Effector memory CD4-positive, alpha-beta T cell (primary cell): ENCODE results near the gene TSKU.
"Not testable (repeated sequence)": the region's sequence is repeated elsewhere in the genome, so short reads cannot be mapped to it uniquely, and the experiment has no call there.

Experiments used
- DNase-seq, 3 donors: peaks; one replicate each; pipeline ENCODE4 v3.0.0-alpha.2; 2020
- H3K27ac ChIP-seq: 2 replicates; pipeline ENCODE4 v1.7.0; 2013; ENCODE audit warnings: mild to moderate bottlenecking, low read length, moderate library complexity; ENCODE audit not compliant: insufficient read depth, poor library complexity, severe bottlenecking
- H3K27me3 ChIP-seq: replicated peaks from 2 replicates; pipeline ENCODE4 v1.7.0; 2013; ENCODE audit warnings: mild to moderate bottlenecking, low read length; ENCODE audit not compliant: insufficient read depth, control insufficient read depth, poor library complexity, severe bottlenecking
- H3K36me3 ChIP-seq: 2 replicates; pipeline ENCODE4 v1.7.0; 2013; ENCODE audit warnings: mild to moderate bottlenecking, low read length, moderate library complexity; ENCODE audit not compliant: control insufficient read depth, insufficient read depth
- H3K4me1 ChIP-seq: 2 replicates; pipeline ENCODE4 v1.7.0; 2013; ENCODE audit warnings: low read length, mild to moderate bottlenecking; ENCODE audit not compliant: control insufficient read depth, insufficient read depth, poor library complexity, severe bottlenecking
- H3K4me3 ChIP-seq: 2 replicates; pipeline ENCODE4 v1.7.0; 2013; ENCODE audit warnings: low read length, low read depth, mild to moderate bottlenecking; ENCODE audit not compliant: insufficient read depth, poor library complexity, severe bottlenecking
- H3K9me3 ChIP-seq: 2 replicates; pipeline ENCODE4 v1.7.0; 2013; ENCODE audit warnings: mild to moderate bottlenecking, low read length, moderate library complexity; ENCODE audit not compliant: control insufficient read depth

Gene TSKU

DNA sequence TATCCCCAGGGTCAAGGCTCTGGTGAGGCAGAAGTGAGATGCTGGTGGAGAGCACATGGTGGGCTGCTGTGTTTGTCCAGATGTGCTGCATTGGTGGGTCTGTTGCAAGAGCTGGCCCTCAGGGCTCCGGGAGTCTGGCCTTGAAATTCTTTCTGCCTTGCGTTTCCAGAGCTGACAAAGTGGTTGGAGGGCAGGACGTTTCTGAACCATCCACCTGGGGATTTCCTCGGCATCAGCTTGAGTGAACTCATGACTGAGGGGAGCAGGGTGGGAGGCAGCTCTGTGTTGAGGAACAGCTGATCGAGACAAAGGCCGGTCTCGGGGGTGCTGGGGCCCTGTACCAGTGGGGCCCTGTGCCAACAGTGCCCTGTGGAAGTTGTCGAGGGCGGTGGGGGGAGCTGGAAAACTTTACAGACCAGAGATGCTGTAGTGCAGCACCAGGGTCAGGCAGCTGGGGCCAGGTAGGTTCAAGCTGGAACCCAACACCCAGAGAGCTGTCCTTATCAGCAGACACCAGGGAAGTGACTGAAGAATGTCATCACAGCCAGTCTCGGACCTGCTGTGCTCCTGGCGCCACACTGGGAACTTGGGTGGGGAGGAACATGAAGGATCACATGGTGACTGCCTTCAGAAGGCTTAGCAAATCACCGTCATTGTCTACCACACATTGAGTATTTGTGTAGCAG, 4.9 kb downstream of the TSKU start:
- Histone ChIP-seq H3K4me3 (no peak overlapping the region), H3K27me3 (peaks cover 15% of the 10 kb centered on the region), H3K36me3 (no peaks in the 10 kb centered on the region), H3K4me1 (peaks cover 10% of the 10 kb centered on the region), H3K27ac (no peak overlapping the region), H3K9me3 (no peaks in the 10 kb centered on the region)
- no peak for DNase-seq

GRCh38 chr11:76788661-76789442, 5.7 kb downstream of the TSKU start:
- DNase-seq, result no peak
- H3K27ac ChIP-seq, result no peak overlapping the region

DNA sequence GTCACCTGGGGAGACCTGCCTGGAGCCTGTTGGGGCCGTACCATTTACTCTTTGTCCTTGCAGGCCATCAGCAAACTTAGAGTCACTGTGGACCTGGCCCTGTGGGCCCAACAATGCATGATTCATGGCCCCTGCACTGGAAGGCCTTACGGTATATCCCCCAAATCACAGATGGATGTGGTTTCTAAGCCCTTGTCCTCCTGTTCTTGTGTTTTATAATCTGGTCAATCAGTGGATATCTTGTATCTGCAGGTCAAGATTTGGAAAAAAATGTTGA, 6.2 kb downstream of the TSKU start:
- peaks cover 1% of the 10 kb centered on the region for H3K4me1 ChIP-seq

More at GRCh38 chr11:76788661-76789442, 5.7 kb downstream of the TSKU start:
- H3K9me3 ChIP-seq, result no peaks in the 10 kb centered on the region
- H3K4me3 ChIP-seq, result no peak overlapping the region
- H3K27me3 ChIP-seq, result peaks cover 10% of the 10 kb centered on the region
- no peaks in the 10 kb centered on the region for H3K36me3 ChIP-seq
- H3K4me1 ChIP-seq, result peaks cover 7% of the 10 kb centered on the region

DNA sequence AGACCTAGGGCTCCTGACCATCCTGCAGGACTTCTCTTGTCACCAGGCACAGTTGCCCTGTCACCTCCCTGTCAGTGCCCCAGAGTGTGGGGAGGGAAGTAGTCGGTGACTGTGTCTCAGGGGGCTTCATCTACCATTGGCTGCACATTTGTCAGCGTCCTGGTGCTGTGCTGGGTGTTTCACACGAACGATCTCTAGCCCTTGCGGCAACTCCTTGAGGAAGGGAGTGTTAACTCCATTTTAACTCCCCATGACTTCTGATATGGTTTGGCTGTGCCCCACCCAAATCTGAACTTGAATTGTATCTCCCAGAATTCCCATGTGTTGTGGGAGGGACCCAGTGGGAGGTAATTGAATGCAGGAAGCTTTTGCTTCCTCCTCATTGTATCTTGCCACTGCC, 7.1 kb downstream of the TSKU start:
- no peaks in the 10 kb centered on the region for H3K27me3 ChIP-seq
- no peaks in the 10 kb centered on the region for H3K36me3 ChIP-seq
- H3K4me3 ChIP-seq, result no peak overlapping the region
- no peaks in the 10 kb centered on the region for H3K4me1 ChIP-seq
- H3K9me3 ChIP-seq, result no peaks in the 10 kb centered on the region
- H3K27ac ChIP-seq, result no peak overlapping the region
- DNase-seq, result no peak

More for the DNA sequence above, 6.2 kb downstream of the TSKU start:
- DNase-seq, result no peak
- H3K27me3 ChIP-seq, result peaks cover 4% of the 10 kb centered on the region
- H3K4me3 ChIP-seq, result no peak overlapping the region
- no peak overlapping the region for H3K27ac ChIP-seq
- H3K9me3 ChIP-seq, result no peaks in the 10 kb centered on the region
- no peaks in the 10 kb centered on the region for H3K36me3 ChIP-seq

DNA sequence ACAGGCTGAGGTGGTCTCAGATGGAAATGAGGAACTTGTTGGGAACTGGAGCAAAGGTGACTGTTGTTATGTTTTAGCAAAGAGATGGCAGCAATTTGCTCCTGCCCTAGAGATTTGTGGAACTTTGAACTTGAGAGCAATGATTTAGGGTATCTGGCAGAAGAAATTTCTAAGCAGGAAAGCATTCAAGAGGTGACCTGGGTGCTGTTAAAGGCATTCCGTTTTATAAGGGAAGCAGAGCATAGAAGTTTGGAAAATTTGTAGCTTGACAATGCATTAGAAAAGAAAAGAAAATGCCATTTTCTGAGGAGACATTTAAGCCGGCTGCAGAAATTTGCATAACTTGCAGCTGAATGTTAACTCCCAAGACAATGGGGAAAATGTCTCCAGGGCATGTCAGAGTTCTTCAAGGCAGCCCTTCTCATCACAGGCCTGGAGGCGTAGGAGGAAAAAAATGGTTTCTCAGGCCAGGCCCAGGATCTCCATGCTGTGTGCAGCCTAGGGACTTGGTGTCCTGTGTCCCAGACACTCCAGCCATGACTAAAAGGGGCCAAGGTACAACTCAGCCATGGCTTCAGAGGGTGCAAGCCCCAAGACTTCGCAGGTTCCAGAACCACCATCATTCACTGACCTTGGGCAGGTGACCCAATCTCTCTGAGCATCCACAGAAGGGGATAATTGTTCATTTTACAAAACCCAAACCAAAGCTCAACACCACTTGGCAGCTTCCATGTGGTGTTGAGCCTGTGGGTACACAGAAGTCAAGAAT, 8.0 kb downstream of the TSKU start:
- not testable (repeated sequence) for H3K4me3 ChIP-seq, H3K27me3 ChIP-seq, DNase-seq, H3K4me1 ChIP-seq, H3K36me3 ChIP-seq, H3K9me3 ChIP-seq, H3K27ac ChIP-seq

GRCh38 chr11:76791861-76792260, 8.7 kb downstream of the TSKU start:
- Histone ChIP-seq H3K9me3 (no peaks in the 10 kb centered on the region), H3K27me3 (no peaks in the 10 kb centered on the region), H3K4me1 (no peaks in the 10 kb centered on the region), H3K27ac (no peak overlapping the region), H3K4me3 (no peak overlapping the region), H3K36me3 (no peaks in the 10 kb centered on the region)
- DNase-seq, result no peak

DNA sequence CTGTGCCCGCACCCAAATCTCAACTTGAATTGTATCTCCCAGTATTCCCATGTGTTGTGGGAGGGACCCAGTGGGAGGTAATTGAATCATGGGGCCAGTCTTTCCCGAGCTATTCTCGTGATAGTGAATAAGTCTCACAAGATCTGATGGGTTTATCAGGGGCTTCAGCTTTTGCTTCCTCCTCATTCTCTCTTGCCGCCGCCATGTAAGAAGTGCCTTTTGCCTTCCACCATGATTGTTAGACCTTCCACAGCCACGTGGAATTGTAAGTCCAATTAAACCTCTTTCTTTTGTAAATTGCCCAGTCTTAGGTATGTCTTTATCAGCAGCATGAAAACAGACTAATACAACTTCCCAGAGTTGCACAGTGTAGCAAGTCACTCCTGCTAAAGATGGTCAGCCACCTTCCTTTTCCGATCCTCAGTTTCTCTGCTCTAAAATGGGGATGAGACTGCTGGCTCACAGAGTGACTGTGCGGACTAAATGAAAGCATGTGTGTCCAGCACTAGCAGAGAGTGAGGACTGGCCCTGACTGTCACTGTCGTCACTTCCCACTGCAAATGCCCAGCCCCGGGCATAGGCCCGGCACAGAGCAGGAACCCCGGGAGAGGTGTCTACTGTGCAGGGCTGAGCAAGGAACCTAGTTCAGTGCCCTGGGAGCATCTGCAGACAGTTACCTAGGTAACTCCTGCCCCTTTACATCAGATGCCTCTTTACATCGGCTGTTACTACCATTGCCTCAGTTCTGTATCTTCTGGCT, 9.5 kb downstream of the TSKU start:
- H3K27ac ChIP-seq, result no peak overlapping the region
- H3K9me3 ChIP-seq, result no peaks in the 10 kb centered on the region
- H3K4me1 ChIP-seq, result no peaks in the 10 kb centered on the region
- H3K36me3 ChIP-seq, result no peaks in the 10 kb centered on the region
- no peaks in the 10 kb centered on the region for H3K27me3 ChIP-seq
- H3K4me3 ChIP-seq, result no peak overlapping the region
- no peak for DNase-seq

GRCh38 chr11:76793391-76794291, 10.5 kb downstream of the TSKU start:
- Histone ChIP-seq H3K27ac (no peak overlapping the region), H3K27me3 (no peaks in the 10 kb centered on the region), H3K4me3 (no peak overlapping the region), H3K9me3 (no peaks in the 10 kb centered on the region), H3K4me1 (no peaks in the 10 kb centered on the region), H3K36me3 (no peaks in the 10 kb centered on the region)
- DNase-seq, result no peak
